GM15510 (cell line): ENCODE data around the gene ZNF423.

ENCODE experiments used
- POLR2A ChIP-seq: IDR thresholded peaks from 3 replicates; pipeline ENCODE4 v1.6.1; 2011; ENCODE audit warnings: borderline replicate concordance; ENCODE audit not compliant: insufficient read length; ENCODE audit errors: extremely low read depth

ZNF423 gene

DNA sequence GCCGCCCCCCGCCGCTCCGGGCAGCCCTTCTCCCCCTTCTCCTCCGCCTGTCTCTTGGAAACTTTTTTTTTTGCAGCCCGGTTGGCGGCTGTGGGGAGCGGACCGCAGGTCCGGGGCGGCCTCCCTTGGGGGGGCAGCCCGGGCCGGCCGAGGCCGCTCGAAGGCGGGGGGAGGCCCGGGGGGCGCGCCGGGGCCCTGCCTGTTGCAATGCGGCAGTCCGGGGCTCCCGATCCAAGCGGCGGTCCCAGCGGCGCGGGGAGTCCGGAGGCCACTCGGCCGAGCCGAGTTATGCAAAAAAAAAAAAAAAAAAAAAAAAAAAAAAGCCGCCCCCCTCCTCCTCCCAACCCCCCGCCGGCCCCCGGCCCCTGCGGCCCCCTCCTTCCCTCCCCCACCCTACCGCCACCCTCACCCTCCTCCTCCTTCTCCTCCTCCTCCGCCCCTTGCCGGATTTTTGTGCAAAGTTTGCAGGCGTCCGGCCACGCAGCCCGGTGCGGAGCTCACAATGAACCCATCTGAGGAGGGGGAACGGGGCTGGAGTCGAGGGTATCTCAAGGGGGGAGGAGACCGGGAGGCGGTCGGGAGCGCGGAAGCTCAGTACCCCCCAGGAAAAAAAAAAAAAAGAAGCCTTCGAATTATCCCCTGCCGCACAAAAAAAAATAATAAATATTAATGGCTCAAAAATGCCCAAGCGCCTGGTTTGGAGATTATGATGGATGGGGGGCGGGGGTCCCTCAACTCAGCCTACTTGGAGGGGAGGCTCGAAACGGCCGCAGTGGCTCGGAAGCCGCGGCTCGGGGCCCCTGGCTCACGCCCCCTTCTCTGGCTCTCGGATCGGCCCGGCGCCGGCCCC, at the start of gene ZNF423:
Gene ZNF423, minus strand, starts transcription at position 291 of the 850 bp plus-strand sequence. CDS start 338 bp downstream, outside the sequence.
- no peak for TF ChIP-seq POLR2A

DNA sequence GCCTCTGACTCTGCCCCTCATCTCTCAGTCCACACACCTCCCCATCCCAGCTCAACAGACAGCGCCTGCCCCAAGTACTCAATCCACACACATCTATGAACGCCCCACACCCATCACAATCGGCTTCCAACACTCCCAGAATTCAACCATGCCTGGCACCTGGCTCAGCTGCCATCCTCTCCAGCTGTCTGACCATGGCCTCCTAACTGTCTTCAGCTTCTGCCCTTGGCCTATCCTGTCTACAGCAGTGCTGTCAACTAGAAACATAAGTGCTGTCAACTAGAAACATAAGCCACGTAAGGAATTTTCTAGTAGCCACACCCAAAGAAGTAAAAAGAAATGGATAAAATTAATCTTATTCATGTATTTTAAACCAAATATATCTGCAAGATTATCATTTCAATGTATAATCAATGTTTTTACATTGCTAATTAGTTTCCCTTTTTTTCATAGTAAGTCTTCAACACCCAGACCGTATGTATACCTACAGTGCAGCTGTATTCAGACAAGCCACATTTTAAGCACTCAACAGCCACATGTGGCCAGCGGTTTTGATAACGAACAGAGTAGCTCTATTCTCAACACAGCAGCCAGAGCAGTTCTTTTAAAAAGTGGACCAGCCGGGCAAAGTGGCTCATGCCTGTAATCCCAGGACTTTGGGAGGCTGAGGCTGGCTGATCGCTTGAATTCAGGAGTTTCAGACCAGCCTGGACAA, 48.6 kb upstream of the ZNF423 start:
- no peak for TF ChIP-seq POLR2A

DNA sequence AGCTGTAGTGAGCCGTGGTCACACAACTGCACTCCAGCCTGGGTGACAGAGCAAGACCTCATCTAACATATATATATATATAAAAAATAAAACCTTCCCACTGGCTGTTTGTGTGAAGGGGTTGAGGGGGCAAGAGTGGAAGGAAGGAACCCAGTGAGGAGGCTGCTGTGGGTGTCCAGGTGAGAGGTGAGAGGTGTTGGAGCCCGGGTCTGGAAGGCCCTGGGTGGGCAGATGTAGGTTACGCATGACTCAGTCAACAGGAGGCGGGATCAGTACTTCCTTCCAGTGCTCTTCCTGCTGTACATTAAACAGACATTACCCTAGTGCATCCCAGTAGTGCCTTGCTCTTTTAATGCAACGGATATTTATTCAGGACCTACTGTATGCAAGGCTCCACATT, 47.0 kb upstream of the ZNF423 start:
- no peak for TF ChIP-seq POLR2A

DNA sequence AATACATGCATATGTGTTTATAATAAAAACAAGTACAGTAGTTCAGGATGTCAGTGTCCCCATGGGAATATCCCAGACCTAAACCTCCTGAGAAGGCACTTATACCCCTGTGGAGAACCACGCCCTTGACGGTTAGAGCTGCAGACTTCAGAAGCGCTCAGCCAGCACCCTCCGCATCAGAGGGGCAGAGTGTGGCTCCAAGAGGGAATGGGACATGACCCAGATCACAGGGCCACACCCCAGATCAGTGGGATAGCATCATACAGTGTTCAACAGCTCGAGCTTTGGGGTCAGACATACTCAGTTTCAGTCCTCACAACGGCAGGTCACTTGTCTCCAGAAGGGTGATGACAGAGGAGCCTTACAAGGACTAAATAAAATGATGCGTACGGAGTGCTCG, 45.8 kb upstream of the ZNF423 start:
- no peak for TF ChIP-seq POLR2A

DNA sequence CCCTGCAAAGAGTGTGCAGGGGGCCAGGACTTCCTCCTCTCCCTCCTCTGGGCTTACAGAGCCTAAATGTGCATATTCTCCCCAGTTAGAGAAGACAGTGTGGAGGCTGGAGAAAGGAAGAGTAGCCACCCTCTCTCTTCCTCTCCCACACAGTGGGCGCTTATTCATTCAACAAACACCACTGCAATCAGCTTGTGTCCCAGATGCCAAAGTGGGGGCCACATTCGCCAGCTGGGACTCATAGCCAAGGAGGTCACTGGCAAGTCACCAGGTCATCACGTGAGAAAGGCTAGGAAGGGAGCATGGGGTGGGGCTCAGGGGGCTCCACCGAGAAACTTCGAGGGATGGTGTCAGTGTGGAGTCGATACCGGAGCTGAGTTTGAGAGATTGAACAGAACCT, 45.0 kb upstream of the ZNF423 start:
- no peak for TF ChIP-seq POLR2A

DNA sequence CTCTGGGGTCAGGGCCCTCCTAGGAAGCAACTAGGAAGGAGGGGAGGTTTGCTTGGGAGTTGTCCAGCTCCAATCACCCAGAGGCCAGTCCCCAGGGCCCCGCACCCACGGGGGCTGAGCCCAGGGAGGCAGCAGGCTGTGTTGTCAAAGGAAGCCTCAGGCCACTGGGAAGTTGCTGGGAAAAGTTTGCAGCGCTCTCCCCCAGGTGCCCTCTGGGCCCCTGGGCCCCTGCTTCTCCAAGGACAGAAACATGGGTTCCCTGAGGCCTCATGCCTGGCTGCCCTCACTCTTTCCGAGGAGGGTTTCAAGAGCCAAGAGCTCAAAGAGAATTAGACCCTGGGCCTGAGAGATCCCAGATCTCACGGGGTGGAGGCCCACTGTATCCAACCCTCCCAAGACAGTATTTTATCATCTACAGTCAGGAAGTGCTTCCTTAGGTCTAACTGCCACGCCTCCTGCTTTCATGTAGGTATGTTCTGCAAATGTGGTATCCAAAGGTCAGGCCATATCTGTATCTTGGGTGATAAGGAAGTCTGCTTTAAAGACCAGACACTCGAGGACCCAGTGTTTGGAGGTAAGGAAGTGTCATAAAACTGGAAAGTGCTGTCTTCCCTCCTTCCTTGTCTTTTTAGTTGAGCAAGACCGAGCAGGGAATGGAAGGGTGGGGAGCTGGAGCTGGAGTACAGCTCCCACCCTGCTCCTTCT, 44.2 kb upstream of the ZNF423 start:
- no peak for TF ChIP-seq POLR2A

DNA sequence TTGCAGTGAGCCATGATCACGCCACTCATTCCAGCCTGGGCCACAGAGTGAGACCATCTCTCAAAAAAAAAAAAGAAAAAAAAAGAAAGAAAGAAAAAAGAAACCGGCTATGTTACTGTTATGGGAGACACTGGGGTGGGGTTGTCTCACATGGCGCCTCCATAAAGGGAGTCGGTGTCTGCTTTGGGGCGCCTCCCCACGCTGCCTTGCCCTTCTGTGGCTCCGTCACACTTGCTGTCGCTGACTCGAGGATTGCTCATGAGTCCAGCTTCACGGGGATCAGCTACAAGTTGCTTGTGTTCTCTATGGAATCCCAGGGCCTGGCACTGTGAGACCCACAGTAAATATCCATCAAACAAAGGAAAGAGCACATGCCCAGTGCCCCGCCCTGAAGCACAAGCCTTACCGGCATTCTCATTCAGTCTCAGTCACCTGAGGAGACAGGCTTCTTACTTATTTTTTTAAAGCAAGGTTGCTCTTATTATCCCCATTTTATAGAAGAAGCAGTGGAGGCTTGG, 40.6 kb upstream of the ZNF423 start:
- TF ChIP-seq POLR2A: no peak

DNA sequence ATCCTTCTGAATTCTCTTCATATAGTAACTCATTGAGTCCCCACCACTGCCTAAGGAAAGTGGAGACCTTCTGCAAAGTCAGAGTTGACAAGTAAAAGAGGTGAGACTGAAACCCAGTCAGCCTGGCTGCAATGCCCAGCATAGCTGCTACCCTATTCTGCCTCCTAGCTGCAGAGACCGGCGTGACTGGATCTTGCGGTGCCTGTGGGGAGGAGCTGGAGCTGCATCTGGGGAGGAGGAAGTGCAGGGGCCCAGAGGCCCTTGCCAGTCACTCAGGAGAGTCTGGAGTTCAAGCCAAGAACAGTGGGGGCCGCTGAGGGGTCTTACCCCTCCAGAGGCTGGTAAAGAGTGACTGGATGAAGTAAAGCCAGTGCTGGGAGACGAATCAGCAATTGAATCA, 35.0 kb upstream of the ZNF423 start:
- no peak for TF ChIP-seq POLR2A

DNA sequence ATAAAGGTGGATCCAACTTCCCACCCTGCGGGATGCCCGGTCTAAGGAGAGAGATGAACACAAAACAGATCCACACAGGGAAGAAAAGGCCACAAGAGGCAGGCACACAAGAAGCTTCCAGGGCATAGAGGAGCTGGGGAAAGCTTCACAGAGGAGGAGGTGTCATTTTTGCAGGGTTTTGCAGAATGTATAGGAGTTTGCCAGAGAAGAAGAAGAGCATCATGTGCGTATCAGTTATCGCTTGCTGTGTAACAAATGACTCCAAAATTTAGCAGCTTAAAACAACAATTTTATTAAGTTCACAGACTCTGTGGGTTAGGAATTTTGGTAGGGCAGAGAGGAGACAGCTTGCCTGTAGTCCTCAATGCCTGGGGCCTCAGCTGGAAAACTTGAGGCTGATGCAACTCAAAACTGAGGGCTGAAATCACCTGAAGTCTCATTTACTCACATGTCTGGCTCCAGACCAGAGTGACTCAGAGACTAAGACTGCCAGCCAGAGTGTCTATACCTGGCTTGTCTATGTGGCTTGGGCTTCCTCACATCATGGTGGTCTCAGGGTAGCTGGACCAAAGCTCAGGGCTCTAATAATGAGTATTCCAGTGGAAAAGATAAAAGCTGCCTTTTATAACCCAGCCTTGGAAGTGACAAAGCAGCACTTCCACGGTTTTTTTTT, 33.9 kb upstream of the ZNF423 start:
- TF ChIP-seq POLR2A: no peak

DNA sequence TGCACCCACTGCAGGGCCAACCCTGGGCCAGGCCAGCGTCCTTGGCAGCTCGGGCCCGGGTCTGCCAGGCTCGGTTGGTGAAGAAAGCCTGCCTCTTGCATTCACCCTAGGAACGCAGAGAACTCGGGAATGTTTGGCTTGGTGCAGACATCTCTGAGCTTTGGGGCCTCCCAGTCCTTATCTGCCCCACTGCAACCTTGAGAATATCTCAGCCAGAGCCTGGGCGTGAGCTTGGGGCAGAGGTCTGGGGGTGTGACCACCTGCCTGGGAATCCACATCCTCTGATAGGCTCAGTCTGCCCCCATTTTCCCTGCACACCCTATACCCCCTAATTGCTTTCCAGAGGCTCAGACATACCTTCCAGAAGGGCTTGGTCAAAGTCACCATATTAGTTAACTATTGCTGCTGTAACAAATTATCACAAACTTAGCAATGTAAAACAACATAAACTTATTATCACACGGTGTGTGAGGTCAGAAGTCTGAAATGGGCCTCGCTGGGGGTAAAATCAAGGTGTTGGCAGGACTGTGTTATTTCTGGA, 30.7 kb upstream of the ZNF423 start:
- no peak for TF ChIP-seq POLR2A

DNA sequence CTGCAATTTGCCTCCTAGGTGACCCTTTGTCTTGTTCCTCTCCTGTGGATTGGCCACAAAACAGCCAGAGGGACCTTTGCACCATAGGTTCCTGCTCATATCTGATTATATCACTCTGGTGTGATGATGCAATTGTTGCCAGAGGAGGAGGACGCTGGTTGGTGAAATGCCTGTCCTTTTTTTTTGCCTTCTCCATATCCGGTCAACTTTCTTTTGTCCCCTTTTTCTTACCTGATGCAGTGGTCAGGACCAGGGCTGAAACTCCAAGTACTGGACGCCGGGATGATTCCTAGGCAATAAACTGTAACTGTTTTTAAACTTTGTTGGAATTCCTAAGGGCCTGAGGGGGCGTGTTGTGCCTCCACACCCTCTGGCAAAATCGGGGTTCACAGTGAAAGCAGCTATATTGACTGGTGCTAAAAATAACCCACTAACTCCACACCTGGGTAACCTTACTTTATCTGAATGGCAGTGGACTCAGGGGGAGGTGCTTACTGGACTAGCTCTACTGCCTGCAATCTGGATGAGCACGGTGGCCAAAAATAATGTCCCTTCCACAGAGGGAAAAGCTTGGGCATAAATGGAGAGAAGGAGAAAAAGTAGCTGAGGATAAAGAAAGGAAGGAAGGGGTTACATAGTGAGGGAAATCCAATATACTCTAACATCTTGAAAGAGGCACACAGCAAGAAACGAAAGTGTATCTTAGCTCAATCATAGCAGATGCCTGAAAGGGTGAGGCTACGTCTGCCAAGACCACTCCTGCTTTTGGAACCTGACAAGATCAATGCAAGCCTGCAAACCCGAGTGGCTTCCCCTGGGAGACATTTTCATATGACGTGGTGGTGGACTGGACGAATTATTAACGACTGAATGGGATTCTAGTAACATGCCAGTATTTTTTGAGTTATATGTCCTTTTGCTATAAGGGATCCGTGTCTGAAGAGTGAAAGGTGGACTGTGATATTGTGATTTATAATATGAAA, 28.4 kb upstream of the ZNF423 start:
- no peak for TF ChIP-seq POLR2A

DNA sequence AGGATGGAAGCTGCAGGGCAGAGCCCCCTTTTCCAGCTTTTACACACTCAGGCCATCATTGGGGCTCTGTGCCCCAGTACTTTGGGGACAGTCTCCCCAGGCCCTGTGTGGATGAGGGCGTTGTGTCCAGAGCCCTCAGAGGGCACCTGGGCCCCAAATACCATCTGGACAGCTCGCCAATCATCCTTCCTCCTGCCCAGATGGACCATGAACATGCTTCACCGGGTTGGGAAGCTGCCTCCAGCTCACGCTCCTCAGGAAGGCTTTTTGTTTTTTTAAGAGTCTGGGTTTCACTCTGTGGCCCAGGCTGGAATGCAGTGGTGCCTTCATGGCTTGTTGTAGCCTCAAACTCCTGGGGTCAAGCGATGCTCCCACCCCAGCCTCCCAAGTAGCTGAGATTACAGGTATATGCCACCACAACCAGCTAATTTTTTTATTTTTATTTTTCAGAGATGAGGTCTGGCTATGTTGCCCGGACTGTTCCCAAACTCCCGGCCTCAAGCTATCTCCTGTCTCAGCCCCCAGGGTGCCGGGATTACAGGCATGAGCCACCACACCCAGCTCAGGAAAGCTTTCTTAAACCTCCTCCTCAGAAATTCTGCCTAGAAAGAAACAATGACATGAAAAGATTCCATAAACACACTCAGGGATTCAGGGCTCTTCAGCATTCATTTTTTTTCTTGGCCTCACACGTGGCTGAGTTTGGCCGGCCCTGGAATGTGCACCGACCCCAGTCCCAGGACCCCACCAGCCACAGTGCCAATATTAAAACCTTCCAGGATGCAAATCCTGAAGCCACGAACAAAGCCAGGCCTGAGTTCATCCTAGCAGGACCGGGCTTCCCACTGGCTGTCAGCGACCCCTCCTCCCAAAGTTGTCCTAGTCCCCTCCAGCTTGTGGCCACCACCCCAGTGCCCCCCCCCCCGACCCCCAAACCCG, 27.4 kb upstream of the ZNF423 start:
- TF ChIP-seq POLR2A: no peak
